Astrocyte (in vitro differentiated cells and primary cell): Measurements from ENCODE around the gene FTCD.

Source experiments
- CTCF ChIP-seq: IDR thresholded peaks from 2 replicates; pipeline ENCODE4 v1.5.1; 2011; ENCODE audit warnings: low read depth, mild to moderate bottlenecking, inconsistent platforms, low read length, moderate library complexity; ENCODE audit not compliant: insufficient read depth
- EZH2 ChIP-seq: IDR thresholded peaks from 2 replicates; pipeline ENCODE4 v1.6.1; 2012; ENCODE audit warnings: mild to moderate bottlenecking, low read length, inconsistent platforms; ENCODE audit not compliant: insufficient read depth

GRCh38 chr21:46182548-46183336, 27.4 kb upstream of the FTCD start:
- TF ChIP-seq CTCF (no peak), EZH2 (no peak)
